GM12878 (cell line): Measurements from ENCODE around the gene NOL4L.

Source experiments
- BHLHE40 ChIP-seq, 2 experiments: fragments of 450-650 bp in 1 of 2; IDR thresholded peaks; 2 replicates each; pipeline ENCODE4 v1.6.1; 2011 to 2017; ENCODE audit warnings: low read depth in 2 of 2, borderline replicate concordance in 1 of 2, improper control_type of control experiment in 1 of 2, low read length in 1 of 2, mild to moderate bottlenecking in 1 of 2
- CEBPZ ChIP-seq: fragments of 150-350 bp; IDR thresholded peaks from 2 replicates; pipeline ENCODE4 v1.6.1; 2016; ENCODE audit warnings: low read depth, low read length
- KAT2A ChIP-seq: conservative IDR thresholded peaks from 2 replicates; pipeline ENCODE4 v1.6.1; 2011; ENCODE audit warnings: low read depth, low read length; ENCODE audit not compliant: control insufficient read depth
- NFXL1 ChIP-seq: fragments of 450-650 bp; IDR thresholded peaks from 2 replicates; pipeline ENCODE4 v1.6.1; 2017; ENCODE audit warnings: antibody characterized with exemption, mild to moderate bottlenecking, borderline replicate concordance
- NR2C2 ChIP-seq: IDR thresholded peaks from 2 replicates; pipeline ENCODE4 v1.6.1; 2011; ENCODE audit warnings: borderline replicate concordance, low read depth; ENCODE audit not compliant: control insufficient read depth, insufficient read length
- POLR2A ChIP-seq: IDR thresholded peaks from 2 replicates; pipeline ENCODE4 v1.6.1; 2011; ENCODE audit warnings: low read depth, mild to moderate bottlenecking, low read length
- RAD51 ChIP-seq: fragments of 450-650 bp; IDR thresholded peaks from 2 replicates; pipeline ENCODE4 v1.6.1; 2016; ENCODE audit warnings: moderate library complexity, mild to moderate bottlenecking, inconsistent platforms
- RFX5 ChIP-seq: IDR thresholded peaks from 2 replicates; pipeline ENCODE4 v1.6.1; 2011; ENCODE audit warnings: low read depth, low read length, improper control_type of control experiment
- ZNF24 ChIP-seq: fragments of 450-650 bp; IDR thresholded peaks from 2 replicates; pipeline ENCODE4 v1.6.1; 2017; ENCODE audit warnings: antibody characterized with exemption, mild to moderate bottlenecking
- ZNF592 ChIP-seq: fragments of 450-650 bp; IDR thresholded peaks from 2 replicates; pipeline ENCODE4 v1.6.1; 2017; ENCODE audit warnings: mild to moderate bottlenecking, moderate library complexity
- ZNF687 ChIP-seq: fragments of 450-650 bp; IDR thresholded peaks from 2 replicates; pipeline ENCODE4 v1.6.1; 2017; ENCODE audit warnings: mild to moderate bottlenecking, moderate library complexity
- TF ChIP-seq, protein P1 (sequence below), 3 experiments: IDR thresholded peaks in 2 of 3; conservative IDR thresholded peaks in 1 of 3; 2 replicates each; pipeline ENCODE4 v1.5.1; 2011; ENCODE audit warnings: low read depth in 3 of 3, low read length in 3 of 3, mild to moderate bottlenecking in 3 of 3, control low read depth in 2 of 3, moderate library complexity in 2 of 3, inconsistent platforms in 1 of 3, mixed read lengths in 1 of 3; ENCODE audit not compliant: control insufficient read depth in 2 of 3, insufficient read depth in 1 of 3; ENCODE audit errors: extremely low read depth in 1 of 3
- TF ChIP-seq, protein P2 (sequence below): IDR thresholded peaks from 2 replicates; pipeline ENCODE4 v1.6.1; 2012; ENCODE audit warnings: low read depth, low read length, improper control_type of control experiment
- TF ChIP-seq, protein P3 (sequence below): IDR thresholded peaks from 2 replicates; pipeline ENCODE4 v1.6.1; 2011; ENCODE audit warnings: low read depth, mild to moderate bottlenecking, low read length, moderate library complexity, borderline replicate concordance; ENCODE audit errors: extremely low read depth

GRCh38 chr20:32421290-32421689, 163.8 kb downstream of the NOL4L start:
- TF ChIP-seq CEBPZ (no peak), ZNF687 (no peak), POLR2A (no peak), ZNF24 (no peak), NR2C2 (no peak), NFXL1 (no peak), RFX5 (no peak), KAT2A (no peak), ZNF592 (no peak), RAD51 (no peak), BHLHE40 (IDR thresholded peaks at IDR 0.05; ENCODE audit: borderline replicate concordance in 1 of 2, low read depth in 2 of 2, low read length in 1 of 2) (no peak)
- TF ChIP-seq, protein P1, sequence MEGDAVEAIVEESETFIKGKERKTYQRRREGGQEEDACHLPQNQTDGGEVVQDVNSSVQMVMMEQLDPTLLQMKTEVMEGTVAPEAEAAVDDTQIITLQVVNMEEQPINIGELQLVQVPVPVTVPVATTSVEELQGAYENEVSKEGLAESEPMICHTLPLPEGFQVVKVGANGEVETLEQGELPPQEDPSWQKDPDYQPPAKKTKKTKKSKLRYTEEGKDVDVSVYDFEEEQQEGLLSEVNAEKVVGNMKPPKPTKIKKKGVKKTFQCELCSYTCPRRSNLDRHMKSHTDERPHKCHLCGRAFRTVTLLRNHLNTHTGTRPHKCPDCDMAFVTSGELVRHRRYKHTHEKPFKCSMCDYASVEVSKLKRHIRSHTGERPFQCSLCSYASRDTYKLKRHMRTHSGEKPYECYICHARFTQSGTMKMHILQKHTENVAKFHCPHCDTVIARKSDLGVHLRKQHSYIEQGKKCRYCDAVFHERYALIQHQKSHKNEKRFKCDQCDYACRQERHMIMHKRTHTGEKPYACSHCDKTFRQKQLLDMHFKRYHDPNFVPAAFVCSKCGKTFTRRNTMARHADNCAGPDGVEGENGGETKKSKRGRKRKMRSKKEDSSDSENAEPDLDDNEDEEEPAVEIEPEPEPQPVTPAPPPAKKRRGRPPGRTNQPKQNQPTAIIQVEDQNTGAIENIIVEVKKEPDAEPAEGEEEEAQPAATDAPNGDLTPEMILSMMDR (IDR thresholded peaks at IDR 0.05 in 2 of 3, conservative IDR thresholded peaks at IDR 0.05 in 1 of 3; ENCODE audit: control insufficient read depth in 2 of 3, extremely low read depth in 1 of 3, insufficient read depth in 1 of 3, low read depth in 3 of 3, low read length in 3 of 3): no peak
- TF ChIP-seq, protein P2, sequence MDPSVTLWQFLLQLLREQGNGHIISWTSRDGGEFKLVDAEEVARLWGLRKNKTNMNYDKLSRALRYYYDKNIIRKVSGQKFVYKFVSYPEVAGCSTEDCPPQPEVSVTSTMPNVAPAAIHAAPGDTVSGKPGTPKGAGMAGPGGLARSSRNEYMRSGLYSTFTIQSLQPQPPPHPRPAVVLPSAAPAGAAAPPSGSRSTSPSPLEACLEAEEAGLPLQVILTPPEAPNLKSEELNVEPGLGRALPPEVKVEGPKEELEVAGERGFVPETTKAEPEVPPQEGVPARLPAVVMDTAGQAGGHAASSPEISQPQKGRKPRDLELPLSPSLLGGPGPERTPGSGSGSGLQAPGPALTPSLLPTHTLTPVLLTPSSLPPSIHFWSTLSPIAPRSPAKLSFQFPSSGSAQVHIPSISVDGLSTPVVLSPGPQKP: no peak
- TF ChIP-seq, protein P3, sequence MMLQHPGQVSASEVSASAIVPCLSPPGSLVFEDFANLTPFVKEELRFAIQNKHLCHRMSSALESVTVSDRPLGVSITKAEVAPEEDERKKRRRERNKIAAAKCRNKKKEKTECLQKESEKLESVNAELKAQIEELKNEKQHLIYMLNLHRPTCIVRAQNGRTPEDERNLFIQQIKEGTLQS: no peak
